H1 (cell line): ENCODE data around the gene TMEM51. TPM values are rescaled to one million over a fixed set of nuclear protein-coding genes. Genes with fewer than 3 reads are reported as not detected.

Experiments
- CTCF ChIA-PET: fragments of 300-600 bp; sonication (Branson Sonifier 250); formaldehyde crosslinking; loops from one replicate; lab custom pipeline; 2021; ENCODE audit not compliant: partially characterized antibody; lab: Charles Lee
- POLR2A ChIA-PET: fragments of 300-600 bp; sonication (Branson Sonifier 250); formaldehyde crosslinking; loops from one replicate; lab custom pipeline; 2021; ENCODE audit warnings: inconsistent platforms; ENCODE audit not compliant: partially characterized antibody; lab: Charles Lee
- DNase-seq, 2 experiments: peaks; one replicate each; pipeline versions ENCODE4 v3.0.0 to v3.0.0-alpha.2; 2010 to 2022; ENCODE audit warnings: low spot score in 2 of 2, low read depth in 1 of 2, mixed read lengths in 1 of 2
- FAIRE-seq: peaks from 2 replicates; lab custom pipeline; 2011; peaks lifted over from hg19 to GRCh38; lab: Jason Lieb, UNC
- H2AFZ ChIP-seq: 2 replicates; pipeline ENCODE4 v1.8.1; 2012; ENCODE audit warnings: low read length, inconsistent platforms
- H2AK5ac ChIP-seq: 2 replicates; pipeline ENCODE4 v1.6.1; 2013; ENCODE audit warnings: low read depth, low read length
- H2BK120ac ChIP-seq: replicated peaks from 2 replicates; pipeline ENCODE3; 2013; ENCODE audit warnings: low read depth, low read length, inconsistent platforms
- H2BK12ac ChIP-seq: 2 replicates; pipeline ENCODE4 v1.6.1; 2013; ENCODE audit warnings: low read depth, low read length
- H2BK15ac ChIP-seq: 2 replicates; pipeline ENCODE4 v1.6.1; 2013; ENCODE audit warnings: low read length
- H2BK20ac ChIP-seq: 2 replicates; pipeline ENCODE4 v1.6.1; 2013; ENCODE audit warnings: low read length
- H2BK5ac ChIP-seq: 2 replicates; pipeline ENCODE4 v1.6.1; 2013; ENCODE audit warnings: low read depth, low read length
- H3K14ac ChIP-seq: 2 replicates; pipeline ENCODE4 v1.6.1; 2013; ENCODE audit warnings: inconsistent platforms; ENCODE audit not compliant: insufficient read length
- H3K18ac ChIP-seq: 2 replicates; pipeline ENCODE4 v1.6.1; 2013; ENCODE audit warnings: low read length; ENCODE audit errors: extremely low read depth
- H3K23ac ChIP-seq: 2 replicates; pipeline ENCODE4 v1.6.1; 2013; ENCODE audit warnings: inconsistent platforms; ENCODE audit not compliant: insufficient read length
- H3K23me2 ChIP-seq: 2 replicates; pipeline ENCODE4 v1.6.1; 2013; ENCODE audit warnings: low read depth, low read length
- H3K27ac ChIP-seq: 2 replicates; pipeline ENCODE4 v1.6.1; 2011; ENCODE audit warnings: low read depth, low read length, inconsistent platforms
- H3K27me3 ChIP-seq, 4 experiments: replicated peaks in 1 of 4; 1 replicate in 1 of 4; 2 replicates in 3 of 4; pipeline versions ENCODE4 v1.6.1 to v1.8.1; 2011 to 2013; ENCODE audit warnings: low read length in 3 of 4, mild to moderate bottlenecking in 3 of 4, inconsistent platforms in 2 of 4, mixed read lengths in 2 of 4, moderate library complexity in 1 of 4; ENCODE audit not compliant: control insufficient read depth in 3 of 4, insufficient read depth in 3 of 4; ENCODE audit errors: extremely low read depth in 1 of 4
- H3K36me3 ChIP-seq, 4 experiments: 2 replicates each; pipeline versions ENCODE4 v1.6.1 to v1.8.1; 2011 to 2013; ENCODE audit warnings: mild to moderate bottlenecking in 4 of 4, low read length in 3 of 4, moderate library complexity in 2 of 4, control low read depth in 1 of 4, inconsistent platforms in 1 of 4; ENCODE audit not compliant: insufficient read depth in 4 of 4, control insufficient read depth in 2 of 4
- H3K4ac ChIP-seq: replicated peaks from 2 replicates; pipeline ENCODE3; 2013; ENCODE audit warnings: low read length, low read depth, mixed read lengths, inconsistent platforms; ENCODE audit not compliant: insufficient read length
- H3K4me1 ChIP-seq, 4 experiments: replicated peaks in 1 of 4; 1 replicate in 1 of 4; 2 replicates in 3 of 4; pipeline versions ENCODE4 v1.6.1 to v1.8.1; 2011 to 2013; ENCODE audit warnings: low read length in 3 of 4, inconsistent platforms in 2 of 4, mixed read lengths in 1 of 4; ENCODE audit not compliant: insufficient read depth in 4 of 4, control insufficient read depth in 3 of 4
- H3K4me2 ChIP-seq, 2 experiments: 2 replicates each; pipeline versions ENCODE4 v1.6.1 to v1.8.1; 2011 to 2013; ENCODE audit warnings: low read depth in 2 of 2, low read length in 2 of 2, control low read depth in 1 of 2, inconsistent platforms in 1 of 2, mild to moderate bottlenecking in 1 of 2; ENCODE audit not compliant: insufficient read depth in 1 of 2
- H3K4me3 ChIP-seq, 4 experiments: fragments of 200-600, 300-600 bp in 1 of 4; sonication (generic), shearing (Covaris generic), sonication (Bioruptor Twin) in 1 of 4; 2 replicates each; pipeline versions ENCODE4 v1.5.1 to v1.8.1; 2011 to 2016; ENCODE audit warnings: low read length in 4 of 4, low read depth in 3 of 4, control low read depth in 2 of 4, inconsistent platforms in 2 of 4, mild to moderate bottlenecking in 2 of 4, mixed read lengths in 1 of 4, moderate library complexity in 1 of 4; ENCODE audit not compliant: insufficient read depth in 2 of 4; ENCODE audit errors: extremely low read depth in 1 of 4
- H3K56ac ChIP-seq: replicated peaks from 2 replicates; pipeline ENCODE3; 2013; ENCODE audit warnings: low read depth, mild to moderate bottlenecking, mixed read lengths, low read length, inconsistent platforms; ENCODE audit not compliant: insufficient read length
- H3K79me1 ChIP-seq: 2 replicates; pipeline ENCODE4 v1.6.1; 2013; ENCODE audit warnings: low read depth, low read length, control low read depth
- H3K79me2 ChIP-seq, 2 experiments: 2 replicates each; pipeline versions ENCODE4 v1.6.1 to v1.8.1; 2012 to 2013; ENCODE audit warnings: low read length in 2 of 2, mild to moderate bottlenecking in 2 of 2, inconsistent platforms in 1 of 2; ENCODE audit not compliant: insufficient read depth in 2 of 2, control insufficient read depth in 1 of 2
- H3K9ac ChIP-seq, 4 experiments: replicated peaks in 1 of 4; 1 replicate in 1 of 4; 2 replicates in 3 of 4; pipeline versions ENCODE4 v1.6.1 to v1.8.1; 2011 to 2013; ENCODE audit warnings: low read depth in 3 of 4, low read length in 3 of 4, control low read depth in 2 of 4, mild to moderate bottlenecking in 2 of 4, moderate library complexity in 2 of 4, inconsistent platforms in 1 of 4; ENCODE audit errors: extremely low read depth in 1 of 4
- H3K9me3 ChIP-seq, 2 experiments: 2 replicates each; pipeline versions ENCODE4 v1.6.1 to v1.8.1; 2012 to 2013; ENCODE audit warnings: mild to moderate bottlenecking in 2 of 2, moderate library complexity in 2 of 2, control low read depth in 1 of 2, inconsistent platforms in 1 of 2, low read depth in 1 of 2, low read length in 1 of 2, mixed read lengths in 1 of 2; ENCODE audit not compliant: insufficient read depth in 2 of 2
- H4K20me1 ChIP-seq, 2 experiments: replicated peaks in 1 of 2; 2 replicates each; pipeline versions ENCODE3 to v1.8.1; 2011 to 2013; ENCODE audit warnings: inconsistent platforms in 2 of 2, low read length in 2 of 2, mild to moderate bottlenecking in 1 of 2; ENCODE audit not compliant: insufficient read depth in 2 of 2, control insufficient read depth in 1 of 2
- H4K5ac ChIP-seq: 2 replicates; pipeline ENCODE4 v1.6.1; 2013; ENCODE audit warnings: low read length, low read depth, mixed read lengths, inconsistent platforms; ENCODE audit not compliant: insufficient read length
- H4K8ac ChIP-seq: 2 replicates; pipeline ENCODE4 v1.8.0; 2013; ENCODE audit warnings: mild to moderate bottlenecking, moderate library complexity, low read length, inconsistent platforms; ENCODE audit not compliant: insufficient read depth; ENCODE audit errors: extremely low read depth
- H4K91ac ChIP-seq: replicated peaks from 2 replicates; pipeline ENCODE3; 2013; ENCODE audit warnings: low read length, mixed read lengths, inconsistent platforms; ENCODE audit not compliant: insufficient read length
- HDAC2 ChIP-seq, 2 experiments: fragments of 300-600 bp in 1 of 2; sonication (generic) in 1 of 2; IDR thresholded peaks; 2 replicates each; pipeline ENCODE4 v1.6.1; 2011 to 2012; ENCODE audit warnings: low read depth in 2 of 2, low read length in 2 of 2, mild to moderate bottlenecking in 2 of 2, moderate library complexity in 2 of 2, borderline replicate concordance in 1 of 2, inconsistent platforms in 1 of 2
- SIN3A ChIP-seq, 2 experiments: IDR thresholded peaks in 1 of 2; conservative IDR thresholded peaks in 1 of 2; 2 replicates each; pipeline ENCODE4 v1.6.1; 2011 to 2012; ENCODE audit warnings: low read length in 2 of 2, improper control_type of control experiment in 1 of 2, low read depth in 1 of 2, mild to moderate bottlenecking in 1 of 2
- TAF1 ChIP-seq: IDR thresholded peaks from 2 replicates; pipeline ENCODE4 v1.6.1; 2011; ENCODE audit warnings: mild to moderate bottlenecking, low read depth, low read length
- TEAD4 ChIP-seq: IDR thresholded peaks from 2 replicates; pipeline ENCODE4 v1.6.1; 2012; ENCODE audit warnings: low read depth, low read length, inconsistent platforms, mixed read lengths
- YY1 ChIP-seq: IDR thresholded peaks from 2 replicates; pipeline ENCODE4 v1.6.1; 2011; ENCODE audit warnings: low read depth, mild to moderate bottlenecking, low read length
- WGBS, 2 experiments: shearing (Covaris generic) in 1 of 2; methylation state at CpG; one replicate each; pipeline versions ENCODE4 v1.1.6 to v1.1.7; 2013 to 2015; ENCODE audit warnings: low lambda C conversion rate in 2 of 2, mixed read lengths in 2 of 2, inconsistent platforms in 1 of 2, low coverage in 1 of 2, missing lambda C conversion rate in 1 of 2; ENCODE audit not compliant: insufficient replicate concordance in 2 of 2, insufficient coverage in 1 of 2, insufficient read length in 1 of 2; ENCODE audit errors: extremely low coverage in 1 of 2, missing lambda C conversion rate in 1 of 2; 5-methylcytosine and 5-hydroxymethylcytosine counted together
- polyA plus RNA-seq, 7 experiments: library from polyadenylated mRNA; depleted of rRNA in 3 of 7; stranded (reverse) in 5 of 7; unstranded in 2 of 7; fragments of >200 nt in 5 of 7; fragments of 200-250 nt in 2 of 7; gene quantifications; 1 replicate in 5 of 7; 2 replicates in 1 of 7; 4 replicates in 1 of 7; pipeline versions ENCODE4 v1.2.1 to v1.2.3, GENCODE V29; 2011 to 2013; ENCODE audit warnings: missing spikeins in 2 of 7, mixed read lengths in 2 of 7
- total RNA-seq: library from RNA; stranded (reverse); fragmentation: NEBNext Ultra II Directional; extraction: Animal tissue kit (Norgen Biotek cat#: 25700); gene quantifications from 2 replicates; pipeline ENCODE4 v1.2.1, GENCODE V29; 2021
- TF ChIP-seq, protein P1 (sequence below): IDR thresholded peaks from 2 replicates; pipeline ENCODE4 v1.6.1; 2012; ENCODE audit warnings: inconsistent platforms
- TF ChIP-seq, protein P2 (sequence below): IDR thresholded peaks from 2 replicates; pipeline ENCODE4 v1.6.1; 2012; ENCODE audit warnings: inconsistent platforms

The TMEM51 gene
- total and polyA plus RNA-seq, 2 of the 8 experiments (the other 6 are each of a cell fraction or from before 2014, with no cell fraction given): 9.9 to 10.7 TPM

- H2BK5ac ChIP-seq: no peak overlapping the region
- H3K14ac ChIP-seq: no peak overlapping the region
- no peak overlapping the region for H3K4me2 ChIP-seq
- no peak overlapping the region for H3K9ac ChIP-seq
- no peak overlapping the region for H4K5ac ChIP-seq
- no peaks in the 10 kb centered on the region for H4K20me1 ChIP-seq
- H2BK20ac ChIP-seq: 0 out of 2 replicates have a peak overlapping the region, but pooled peaks have one; percentile 19
- no peak overlapping the region for H2AK5ac ChIP-seq
- H4K91ac ChIP-seq: no peak overlapping the region
- ChIA-PET POLR2A (interaction anchor here (0.6 to 1.3 kb wide), 3 partner anchors 25 to 143 kb away, joined by 3 to 4 read pairs (median 4); partner anchors contain the start of gene TMEM51), CTCF (interaction anchor here (0.8 to 4.8 kb wide), 47 partner anchors 8 to 340 kb away, joined by 3 to 49 read pairs (median 4); partner anchors contain the start of gene TMEM51)
- peak; percentile 56 to 94 for DNase-seq
- no peaks in the 10 kb centered on the region for H3K27me3 ChIP-seq
- H4K8ac ChIP-seq: no peak overlapping the region
- H3K79me1 ChIP-seq: no peaks in the 10 kb centered on the region
- 47% methylated on average over 18 of the region's 18 CpGs; no CpG with 5 or more reads in 1 of the 2 experiments for WGBS, 2 experiments
- H2BK12ac ChIP-seq: no peak overlapping the region; the same call in 1 of the 2 replicates
- H3K27ac ChIP-seq: no peak overlapping the region
- H3K23me2 ChIP-seq: no peaks in the 10 kb centered on the region
- no peak overlapping the region for H2BK120ac ChIP-seq
- H3K4me1 ChIP-seq: no peaks in the 10 kb centered on the region
- FAIRE-seq: peak; percentile 85
- no peak overlapping the region for H3K18ac ChIP-seq
- 0 out of 2 replicates have a peak overlapping the region, but pooled peaks have one; percentile 67 for H2BK15ac ChIP-seq
- no peak overlapping the region for H2AFZ ChIP-seq
- no peak overlapping the region for H3K4ac ChIP-seq
- H3K79me2 ChIP-seq: no peaks in the 10 kb centered on the region
- H3K4me3 ChIP-seq: no peak overlapping the region
- peaks cover 0 to 3% of the 10 kb centered on the region in 2 experiments; a peak in 1 of 4 replicates for H3K9me3 ChIP-seq
- H3K23ac ChIP-seq: no peak overlapping the region
- H3K36me3 ChIP-seq: no peaks in the 10 kb centered on the region
- H3K56ac ChIP-seq: no peak overlapping the region
- TF ChIP-seq, protein P1, sequence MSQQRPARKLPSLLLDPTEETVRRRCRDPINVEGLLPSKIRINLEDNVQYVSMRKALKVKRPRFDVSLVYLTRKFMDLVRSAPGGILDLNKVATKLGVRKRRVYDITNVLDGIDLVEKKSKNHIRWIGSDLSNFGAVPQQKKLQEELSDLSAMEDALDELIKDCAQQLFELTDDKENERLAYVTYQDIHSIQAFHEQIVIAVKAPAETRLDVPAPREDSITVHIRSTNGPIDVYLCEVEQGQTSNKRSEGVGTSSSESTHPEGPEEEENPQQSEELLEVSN: peak; percentile 64
- TF ChIP-seq, protein P2, sequence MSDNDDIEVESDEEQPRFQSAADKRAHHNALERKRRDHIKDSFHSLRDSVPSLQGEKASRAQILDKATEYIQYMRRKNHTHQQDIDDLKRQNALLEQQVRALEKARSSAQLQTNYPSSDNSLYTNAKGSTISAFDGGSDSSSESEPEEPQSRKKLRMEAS: peak; percentile 44
- TF ChIP-seq SIN3A (conservative IDR thresholded peaks at IDR 0.05 in 1 of 2, IDR thresholded peaks at IDR 0.05 in 1 of 2; ENCODE audit: low read depth in 1 of 2, low read length in 2 of 2): 0 out of 4 replicates have a peak, but pooled peaks of 1 of the 2 experiments have one; percentile 34
- TF ChIP-seq TEAD4: 0 out of 2 replicates have a peak, but pooled peaks have one; percentile 12
- TF ChIP-seq TAF1: no peak
- TF ChIP-seq YY1: peak; percentile 76; the same call in 1 of the 2 replicates
- 0 out of 4 replicates have a peak, but pooled peaks of 1 of the 2 experiments have one; percentile 23 for TF ChIP-seq HDAC2 (IDR thresholded peaks at IDR 0.05; ENCODE audit: borderline replicate concordance in 1 of 2, low read depth in 2 of 2, low read length in 2 of 2)
These were observed 24.8 kb upstream of the TMEM51 start for GRCh38 chr1:15128520-15129313.
